ACC112 (cell line): ENCODE measurements around the gene INHBB.

Experiments used
- H2AFZ ChIP-seq: fragments of 200-600 bp; sonication (generic); one replicate; pipeline ENCODE4 v1.6.0; 2017; ENCODE audit warnings: antibody characterized with exemption, low read length; ENCODE audit not compliant: unreplicated experiment
- H3K27ac ChIP-seq: fragments of 200-600 bp; sonication (generic); 2 replicates; pipeline ENCODE4 v1.5.1; 2014; ENCODE audit warnings: low read depth, mild to moderate bottlenecking, antibody characterized with exemption, low read length, moderate library complexity
- H3K27me3 ChIP-seq: fragments of 200-600 bp; sonication (generic); 2 replicates; pipeline ENCODE4 v1.6.1; 2014; ENCODE audit warnings: mild to moderate bottlenecking, antibody characterized with exemption, low read length, moderate library complexity, mixed read lengths; ENCODE audit not compliant: insufficient read depth
- H3K36me3 ChIP-seq: fragments of 200-600 bp; sonication (generic); 2 replicates; pipeline ENCODE4 v1.6.1; 2016; ENCODE audit warnings: mild to moderate bottlenecking, antibody characterized with exemption, low read length, moderate library complexity, mixed read lengths; ENCODE audit not compliant: insufficient read depth
- H3K4me1 ChIP-seq: fragments of 200-600 bp; sonication (generic); one replicate; pipeline ENCODE4 v1.6.1; 2016; ENCODE audit warnings: low read length, mixed read lengths; ENCODE audit not compliant: insufficient read depth, unreplicated experiment, control insufficient read depth
- H3K4me3 ChIP-seq: fragments of 200-600 bp; sonication (generic); 2 replicates; pipeline ENCODE4 v1.5.1; 2014; ENCODE audit warnings: mild to moderate bottlenecking, low read depth, low read length
- H3K79me2 ChIP-seq: fragments of 200-600 bp; sonication (generic); one replicate; pipeline ENCODE4 v1.6.0; 2016; ENCODE audit warnings: low read length; ENCODE audit not compliant: control insufficient read depth, unreplicated experiment, insufficient read depth

INHBB gene

GRCh38 chr2:120342446-120342845 lies 3.5 kb upstream of the INHBB start:
- H3K79me2 ChIP-seq, result no peaks in the 10 kb centered on the region

GRCh38 chr2:120343100-120343432 lies 2.9 kb upstream of the INHBB start:
- Histone ChIP-seq H3K4me1 (no peaks in the 10 kb centered on the region), H3K27me3 (peaks cover 64% of the 10 kb centered on the region), H3K79me2 (no peaks in the 10 kb centered on the region), H2AFZ (no peak overlapping the region), H3K36me3 (no peaks in the 10 kb centered on the region), H3K4me3 (no peak overlapping the region), H3K27ac (no peak overlapping the region)

More at GRCh38 chr2:120342446-120342845, 3.5 kb upstream of the INHBB start:
- no peak overlapping the region for H3K27ac ChIP-seq
- no peaks in the 10 kb centered on the region for H3K4me1 ChIP-seq
- peaks cover 58% of the 10 kb centered on the region for H3K27me3 ChIP-seq
- H3K4me3 ChIP-seq, result no peak overlapping the region
- no peaks in the 10 kb centered on the region for H3K36me3 ChIP-seq
- no peak overlapping the region for H2AFZ ChIP-seq

GRCh38 chr2:120343433-120344105 lies 2.4 kb upstream of the INHBB start:
- H3K36me3 ChIP-seq, result no peaks in the 10 kb centered on the region
- H3K79me2 ChIP-seq, result no peaks in the 10 kb centered on the region
- H3K27me3 ChIP-seq, result peaks cover 69% of the 10 kb centered on the region
- no peaks in the 10 kb centered on the region for H3K4me1 ChIP-seq
- H3K27ac ChIP-seq, result no peak overlapping the region
- no peak overlapping the region for H2AFZ ChIP-seq
- no peak overlapping the region for H3K4me3 ChIP-seq

- no peak overlapping the region for H2AFZ ChIP-seq
- H3K79me2 ChIP-seq, result no peaks in the 10 kb centered on the region
- no peaks in the 10 kb centered on the region for H3K4me1 ChIP-seq
- no peak overlapping the region for H3K27ac ChIP-seq
- H3K36me3 ChIP-seq, result no peaks in the 10 kb centered on the region
- peaks cover 74% of the 10 kb centered on the region for H3K27me3 ChIP-seq
- H3K4me3 ChIP-seq, result peak overlapping the region; percentile 69; the same call in 1 of the 2 replicates
Measured at GRCh38 chr2:120344214-120344975, 1.5 kb upstream of the INHBB start.

GRCh38 chr2:120344976-120345581 lies 857 bp upstream of the INHBB start:
- H2AFZ ChIP-seq, result peak overlapping the region; percentile 43
- H3K79me2 ChIP-seq, result no peaks in the 10 kb centered on the region
- no peaks in the 10 kb centered on the region for H3K4me1 ChIP-seq
- H3K27ac ChIP-seq, result no peak overlapping the region
- peaks cover 74% of the 10 kb centered on the region for H3K27me3 ChIP-seq
- no peaks in the 10 kb centered on the region for H3K36me3 ChIP-seq
- H3K4me3 ChIP-seq, result peak overlapping the region; percentile 69

- H3K27ac ChIP-seq, result no peak overlapping the region
- peak overlapping the region; percentile 69; the same call in 1 of the 2 replicates for H3K4me3 ChIP-seq
- H3K36me3 ChIP-seq, result no peaks in the 10 kb centered on the region
- H3K4me1 ChIP-seq, result no peaks in the 10 kb centered on the region
- H3K79me2 ChIP-seq, result no peaks in the 10 kb centered on the region
- peaks cover 69% of the 10 kb centered on the region for H3K27me3 ChIP-seq
- peak overlapping the region; percentile 43 for H2AFZ ChIP-seq
Measured at GRCh38 chr2:120345608-120346007, 328 bp upstream of the INHBB start.

- Histone ChIP-seq H3K4me1 (no peaks in the 10 kb centered on the region), H3K4me3 (peak overlapping the region; percentile 48; the same call in 1 of the 2 replicates), H3K36me3 (no peaks in the 10 kb centered on the region), H2AFZ (no peak overlapping the region), H3K27ac (no peak overlapping the region), H3K79me2 (no peaks in the 10 kb centered on the region), H3K27me3 (peaks cover 66% of the 10 kb centered on the region)
Measured at GRCh38 chr2:120346667-120347358, 877 bp downstream of the INHBB start.

GRCh38 chr2:120347396-120348060 lies 1.6 kb downstream of the INHBB start:
- no peak overlapping the region for H3K4me3 ChIP-seq
- H3K36me3 ChIP-seq, result no peaks in the 10 kb centered on the region
- no peaks in the 10 kb centered on the region for H3K4me1 ChIP-seq
- no peaks in the 10 kb centered on the region for H3K79me2 ChIP-seq
- H2AFZ ChIP-seq, result no peak overlapping the region
- H3K27ac ChIP-seq, result no peak overlapping the region
- peaks cover 60% of the 10 kb centered on the region for H3K27me3 ChIP-seq

- Histone ChIP-seq H3K27me3 (peaks cover 54% of the 10 kb centered on the region), H3K79me2 (no peaks in the 10 kb centered on the region), H3K4me1 (no peaks in the 10 kb centered on the region), H3K36me3 (no peaks in the 10 kb centered on the region), H3K27ac (no peak overlapping the region), H2AFZ (no peak overlapping the region), H3K4me3 (no peak overlapping the region)
Measured at GRCh38 chr2:120348134-120348736, 2.3 kb downstream of the INHBB start.
